ENCODE results near the gene OXSR1. TPM values are rescaled to one million over a fixed set of nuclear protein-coding genes. Genes with fewer than 3 reads are reported as not detected.

OXSR1 gene
- total RNA-seq, 5 donors from 2014 or later (not counting 1 experiment from before 2014, with no cell fraction given): 30.7 to 40.4 (median 37.4) TPM

- 58% methylated on average over 2 of the region's 3 CpGs for whole genome bisulfite sequencing (ENCODE audit: insufficient coverage)
- Histone ChIP-seq H3K4me3 (ENCODE audit: control insufficient read depth in 1 of 2, extremely low read depth in 1 of 2, low read length in 1 of 2) (no peak overlapping the region), H3K27ac (ENCODE audit: low read length) (no peak overlapping the region), H3K36me3 (ENCODE audit: control insufficient read depth in 2 of 2, extremely low read depth in 1 of 2, insufficient read depth in 1 of 2, low read length in 1 of 2) (peaks cover 0 to 21% of the 10 kb centered on the region in 2 donors), H3K9me3 (no peaks in the 10 kb centered on the region), H3K4me1 (ENCODE audit: control insufficient read depth in 1 of 2, extremely low read depth in 1 of 2, insufficient read depth in 2 of 2, low read length in 2 of 2) (peaks cover 2 to 19% of the 10 kb centered on the region in 2 experiments), H3K27me3 (replicated peaks in 1 of 2; ENCODE audit: control insufficient read depth in 2 of 2, extremely low read depth in 1 of 2, insufficient read depth in 2 of 2, low read length in 1 of 2) (no peaks in the 10 kb centered on the region)
- ATAC-seq (replicated peaks in 1 of 4) (peak in 1 of 4 experiments; percentile 38), DNase-seq (no peak)
- Mint-ChIP-seq H3K27me3 (no peaks in the 10 kb centered on the region), H3K27ac (peak overlapping the region; percentile 31 to 33), H3K4me1 (peaks cover 65 to 67% (median 66%) of the 10 kb centered on the region in 3 donors), H3K36me3 (peaks cover 45% of the 10 kb centered on the region), H3K9me3 (no peaks in the 10 kb centered on the region), H3K4me3 (no peak overlapping the region)
- ChIA-PET CTCF (interaction anchor here in 1 of 2 donors (0.6 kb wide), 1 partner anchor 7 kb away, joined by 3 read pairs; no protein-coding TSS in a partner anchor), POLR2A (no interaction called here)
Measured at GRCh38 chr3:38205472-38205805, 40.1 kb downstream of the OXSR1 start.

GRCh38 chr3:38207254-38208003 is 42.1 kb downstream of the OXSR1 start:
- Mint-ChIP-seq H3K9me3 (no peaks in the 10 kb centered on the region), H3K36me3 (peaks cover 38% of the 10 kb centered on the region), H3K4me1 (peaks cover 74 to 77% (median 75%) of the 10 kb centered on the region in 3 donors), H3K27ac (peak overlapping the region in 1 of 2 donors; percentile 34), H3K27me3 (no peaks in the 10 kb centered on the region), H3K4me3 (no peak overlapping the region)
- Histone ChIP-seq H3K4me3 (ENCODE audit: control insufficient read depth in 1 of 2, extremely low read depth in 1 of 2, low read length in 1 of 2) (no peak overlapping the region), H3K27ac (ENCODE audit: low read length) (no peak overlapping the region), H3K36me3 (ENCODE audit: control insufficient read depth in 2 of 2, extremely low read depth in 1 of 2, insufficient read depth in 1 of 2, low read length in 1 of 2) (peaks cover 0 to 17% of the 10 kb centered on the region in 2 donors), H3K4me1 (ENCODE audit: control insufficient read depth in 1 of 2, extremely low read depth in 1 of 2, insufficient read depth in 2 of 2, low read length in 2 of 2) (peaks cover 2 to 19% of the 10 kb centered on the region in 2 experiments), H3K9me3 (no peaks in the 10 kb centered on the region), H3K27me3 (replicated peaks in 1 of 2; ENCODE audit: control insufficient read depth in 2 of 2, extremely low read depth in 1 of 2, insufficient read depth in 2 of 2, low read length in 1 of 2) (no peaks in the 10 kb centered on the region)
- POLR2A ChIA-PET: no interaction called here
- no peak for DNase-seq
- no peak for ATAC-seq (replicated peaks in 1 of 4)
- 100% methylated on average over 1 of the region's 4 CpGs for WGBS (ENCODE audit: insufficient coverage)
- CTCF ChIA-PET: no interaction called here

- H3K4me1 Mint-ChIP-seq: peaks cover 69 to 73% (median 72%) of the 10 kb centered on the region in 3 donors
- CTCF ChIA-PET: interaction anchor here in 1 of 2 donors (0.6 to 0.7 kb wide), 2 partner anchors 21 to 84 kb away, joined by 5 to 7 read pairs; no protein-coding TSS in a partner anchor
- peaks cover 21% of the 10 kb centered on the region for H3K36me3 Mint-ChIP-seq
- Histone ChIP-seq H3K4me1 (ENCODE audit: control insufficient read depth in 1 of 2, extremely low read depth in 1 of 2, insufficient read depth in 2 of 2, low read length in 2 of 2) (peaks cover 2 to 3% of the 10 kb centered on the region in 2 experiments), H3K9me3 (no peaks in the 10 kb centered on the region), H3K4me3 (ENCODE audit: control insufficient read depth in 1 of 2, extremely low read depth in 1 of 2, low read length in 1 of 2) (no peak overlapping the region), H3K36me3 (ENCODE audit: control insufficient read depth in 2 of 2, extremely low read depth in 1 of 2, insufficient read depth in 1 of 2, low read length in 1 of 2) (peaks cover 0 to 6% of the 10 kb centered on the region in 2 donors), H3K27me3 (replicated peaks in 1 of 2; ENCODE audit: control insufficient read depth in 2 of 2, extremely low read depth in 1 of 2, insufficient read depth in 2 of 2, low read length in 1 of 2) (no peaks in the 10 kb centered on the region), H3K27ac (ENCODE audit: low read length) (no peak overlapping the region)
- no CpG with 5 or more reads among the region's 2 CpGs for WGBS (ENCODE audit: insufficient coverage)
- no peaks in the 10 kb centered on the region for H3K27me3 Mint-ChIP-seq
- H3K27ac Mint-ChIP-seq: no peak overlapping the region
- DNase-seq: peak in 1 of 35 experiments; percentile 34
- ATAC-seq (replicated peaks in 1 of 4): peak in 3 of 4 experiments; percentile 35 to 80 (median 48)
- POLR2A ChIA-PET: no interaction called here
- no peak overlapping the region for H3K4me3 Mint-ChIP-seq
- no peaks in the 10 kb centered on the region for H3K9me3 Mint-ChIP-seq
Measured at GRCh38 chr3:38210141-38210757, 44.9 kb downstream of the OXSR1 start.

- Mint-ChIP-seq H3K36me3 (peaks cover 28% of the 10 kb centered on the region), H3K27me3 (no peaks in the 10 kb centered on the region), H3K4me3 (no peak overlapping the region), H3K9me3 (no peaks in the 10 kb centered on the region), H3K27ac (no peak overlapping the region), H3K4me1 (peaks cover 57 to 61% (median 61%) of the 10 kb centered on the region in 3 donors)
- ChIA-PET CTCF (interaction anchor here in 1 of 2 donors (0.6 kb wide), 1 partner anchor 21 kb away, joined by 3 read pairs; no protein-coding TSS in a partner anchor), POLR2A (interaction anchor here in 1 of 2 donors (1.2 kb wide), 1 partner anchor 46 kb away, joined by 6 read pairs; no protein-coding TSS in a partner anchor)
- H3K27me3 ChIP-seq (replicated peaks in 1 of 2; ENCODE audit: control insufficient read depth in 2 of 2, extremely low read depth in 1 of 2, insufficient read depth in 2 of 2, low read length in 1 of 2): no peaks in the 10 kb centered on the region
- H3K4me3 ChIP-seq (ENCODE audit: control insufficient read depth in 1 of 2, extremely low read depth in 1 of 2, low read length in 1 of 2): no peak overlapping the region
- peaks cover 2 to 3% of the 10 kb centered on the region in 2 experiments for H3K4me1 ChIP-seq (ENCODE audit: control insufficient read depth in 1 of 2, extremely low read depth in 1 of 2, insufficient read depth in 2 of 2, low read length in 2 of 2)
- H3K9me3 ChIP-seq: no peaks in the 10 kb centered on the region
- H3K27ac ChIP-seq (ENCODE audit: low read length): no peak overlapping the region
- DNase-seq: no peak
- ATAC-seq (replicated peaks in 1 of 4): no peak
- WGBS (ENCODE audit: insufficient coverage): no CpG with 5 or more reads among the region's 1 CpG
- H3K36me3 ChIP-seq (ENCODE audit: control insufficient read depth in 2 of 2, extremely low read depth in 1 of 2, insufficient read depth in 1 of 2, low read length in 1 of 2): peaks cover 0 to 7% of the 10 kb centered on the region in 2 donors
Measured at GRCh38 chr3:38212141-38212540, 46.8 kb downstream of the OXSR1 start.

- no peak overlapping the region for H3K27ac ChIP-seq (ENCODE audit: low read length)
- peaks cover 2 to 3% of the 10 kb centered on the region in 2 experiments for H3K4me1 ChIP-seq (ENCODE audit: control insufficient read depth in 1 of 2, extremely low read depth in 1 of 2, insufficient read depth in 2 of 2, low read length in 2 of 2)
- H3K4me3 Mint-ChIP-seq: no peak overlapping the region
- ChIA-PET CTCF (interaction anchor here in 1 of 2 donors (0.6 kb wide), 1 partner anchor 25 kb away, joined by 3 read pairs; no protein-coding TSS in a partner anchor), POLR2A (interaction anchor here in 1 of 2 donors (0.5 kb wide), 1 partner anchor 920 kb away, joined by 10 read pairs; no protein-coding TSS in a partner anchor)
- DNase-seq (no peak), ATAC-seq (replicated peaks in 1 of 4) (no peak)
- WGBS (ENCODE audit: insufficient coverage): no CpG with 5 or more reads among the region's 2 CpGs
- H3K9me3 ChIP-seq: no peaks in the 10 kb centered on the region
- peaks cover 33% of the 10 kb centered on the region for H3K36me3 Mint-ChIP-seq
- no peaks in the 10 kb centered on the region for H3K9me3 Mint-ChIP-seq
- H3K4me3 ChIP-seq (ENCODE audit: control insufficient read depth in 1 of 2, extremely low read depth in 1 of 2, low read length in 1 of 2): no peak overlapping the region
- H3K36me3 ChIP-seq (ENCODE audit: control insufficient read depth in 2 of 2, extremely low read depth in 1 of 2, insufficient read depth in 1 of 2, low read length in 1 of 2): peaks cover 0 to 5% of the 10 kb centered on the region in 2 donors
- no peaks in the 10 kb centered on the region for H3K27me3 ChIP-seq (replicated peaks in 1 of 2; ENCODE audit: control insufficient read depth in 2 of 2, extremely low read depth in 1 of 2, insufficient read depth in 2 of 2, low read length in 1 of 2)
- H3K27ac Mint-ChIP-seq: no peak overlapping the region
- H3K27me3 Mint-ChIP-seq: no peaks in the 10 kb centered on the region
- H3K4me1 Mint-ChIP-seq: peaks cover 45 to 51% (median 46%) of the 10 kb centered on the region in 3 donors
Measured at GRCh38 chr3:38214560-38214959, 49.2 kb downstream of the OXSR1 start.

- peaks cover 0 to 21% of the 10 kb centered on the region in 2 donors for H3K36me3 ChIP-seq (ENCODE audit: control insufficient read depth in 2 of 2, extremely low read depth in 1 of 2, insufficient read depth in 1 of 2, low read length in 1 of 2)
- H3K9me3 ChIP-seq: no peaks in the 10 kb centered on the region
- no peak overlapping the region for H3K4me3 ChIP-seq (ENCODE audit: control insufficient read depth in 1 of 2, extremely low read depth in 1 of 2, low read length in 1 of 2)
- no peak overlapping the region for H3K27ac ChIP-seq (ENCODE audit: low read length)
- Mint-ChIP-seq H3K27me3 (no peaks in the 10 kb centered on the region), H3K27ac (no peak overlapping the region), H3K4me3 (no peak overlapping the region), H3K4me1 (peaks cover 0 to 18% (median 2%) of the 10 kb centered on the region in 3 donors), H3K9me3 (no peaks in the 10 kb centered on the region), H3K36me3 (peaks cover 53% of the 10 kb centered on the region)
- WGBS (ENCODE audit: insufficient coverage): 93% methylated on average over 3 of the region's 3 CpGs
- no peaks in the 10 kb centered on the region for H3K4me1 ChIP-seq (ENCODE audit: control insufficient read depth in 1 of 2, extremely low read depth in 1 of 2, insufficient read depth in 2 of 2, low read length in 2 of 2)
- DNase-seq (no peak), ATAC-seq (replicated peaks in 1 of 4) (no peak)
- ChIA-PET CTCF (interaction anchor here in 1 of 2 donors (0.6 kb wide), 1 partner anchor 61 kb away, joined by 3 read pairs; no protein-coding TSS in a partner anchor), POLR2A (interaction anchor here in 1 of 2 donors (0.6 kb wide), 1 partner anchor 64 kb away, joined by 3 read pairs; no protein-coding TSS in a partner anchor)
- H3K27me3 ChIP-seq (replicated peaks in 1 of 2; ENCODE audit: control insufficient read depth in 2 of 2, extremely low read depth in 1 of 2, insufficient read depth in 2 of 2, low read length in 1 of 2): no peaks in the 10 kb centered on the region
Measured at GRCh38 chr3:38219609-38220197, 54.4 kb downstream of the OXSR1 start.
